Loucy (cell line): ENCODE measurements around the gene PGBD5.

Experiments used
- H2AFZ ChIP-seq: fragments of 200-600 bp; sonication (generic); 2 replicates; pipeline ENCODE4 v1.6.0; 2016; ENCODE audit warnings: antibody characterized with exemption, mild to moderate bottlenecking, low read length, moderate library complexity
- H3F3A ChIP-seq: fragments of 200-600 bp; 2 replicates; pipeline ENCODE4 v1.6.0; 2016; ENCODE audit warnings: antibody characterized with exemption, low read depth, mild to moderate bottlenecking
- H3K27me3 ChIP-seq: fragments of 200-600 bp; sonication (generic); 2 replicates; pipeline ENCODE4 v1.6.1; 2014; ENCODE audit warnings: low read length, mild to moderate bottlenecking; ENCODE audit not compliant: insufficient read depth, poor library complexity, severe bottlenecking
- H3K36me3 ChIP-seq: fragments of 200-600 bp; sonication (generic); 2 replicates; pipeline ENCODE4 v1.6.1; 2016; ENCODE audit warnings: low read length; ENCODE audit not compliant: insufficient read depth
- H3K4me1 ChIP-seq: fragments of 200-600 bp; sonication (generic); 2 replicates; pipeline ENCODE4 v1.5.1; 2014; ENCODE audit warnings: low read length, mild to moderate bottlenecking; ENCODE audit not compliant: insufficient read depth, poor library complexity, severe bottlenecking
- H3K4me2 ChIP-seq: fragments of 200-600 bp; sonication (generic); 2 replicates; pipeline ENCODE4 v1.6.0; 2014; ENCODE audit warnings: antibody characterized with exemption, low read length, low read depth, mild to moderate bottlenecking; ENCODE audit not compliant: poor library complexity, severe bottlenecking
- H3K4me3 ChIP-seq: fragments of 200-600 bp; sonication (generic); 2 replicates; pipeline ENCODE4 v1.5.1; 2014; ENCODE audit warnings: low read length, mild to moderate bottlenecking, mixed read lengths; ENCODE audit not compliant: poor library complexity, severe bottlenecking
- H3K79me2 ChIP-seq: fragments of 200-600 bp; sonication (generic); 2 replicates; pipeline ENCODE4 v1.6.1; 2014; ENCODE audit warnings: low read length; ENCODE audit not compliant: insufficient read depth
- H3K9ac ChIP-seq: fragments of 200-600 bp; sonication (generic); 2 replicates; pipeline ENCODE4 v1.6.0; 2014; ENCODE audit warnings: mild to moderate bottlenecking, low read depth, low read length, moderate library complexity; ENCODE audit not compliant: poor library complexity, severe bottlenecking
- H3K9me2 ChIP-seq: fragments of 200-600 bp; sonication (generic); replicated peaks from 2 replicates; pipeline ENCODE4 v1.6.1; 2016; ENCODE audit warnings: low read depth, low read length, mixed read lengths
- H3K9me3 ChIP-seq: fragments of 200-600 bp; sonication (generic); 2 replicates; pipeline ENCODE4 v1.6.1; 2014; ENCODE audit warnings: mild to moderate bottlenecking, antibody characterized with exemption, low read length, low read depth; ENCODE audit not compliant: insufficient read depth
- H4K20me1 ChIP-seq: fragments of 200-600 bp; sonication (generic); 2 replicates; pipeline ENCODE4 v1.6.0; 2014; ENCODE audit warnings: antibody characterized with exemption, low read length, mild to moderate bottlenecking; ENCODE audit not compliant: insufficient read depth, poor library complexity, severe bottlenecking
- CTCF ChIP-seq: fragments of 200-600 bp; sonication (generic); conservative IDR thresholded peaks from 2 replicates; pipeline ENCODE4 v1.5.1; 2014; ENCODE audit warnings: mild to moderate bottlenecking, antibody characterized with exemption, low read length
- EZH2phosphoT487 ChIP-seq: fragments of 200-600 bp; IDR thresholded peaks from 2 replicates; pipeline ENCODE4 v1.6.1; 2018; ENCODE audit warnings: antibody characterized with exemption, mild to moderate bottlenecking, moderate library complexity, borderline replicate concordance

Gene PGBD5

GRCh38 chr1:230425252-230426091, 660 bp downstream of the PGBD5 start:
- no peaks in the 10 kb centered on the region for H4K20me1 ChIP-seq
- no peaks in the 10 kb centered on the region for H3F3A ChIP-seq
- no peaks in the 10 kb centered on the region for H3K79me2 ChIP-seq
- H3K9ac ChIP-seq: no peak overlapping the region
- no peaks in the 10 kb centered on the region for H3K9me3 ChIP-seq
- H3K4me3 ChIP-seq: no peak overlapping the region
- H3K36me3 ChIP-seq: no peaks in the 10 kb centered on the region
- H3K27me3 ChIP-seq: no peaks in the 10 kb centered on the region
- TF ChIP-seq EZH2phosphoT487: no peak
- TF ChIP-seq CTCF: no peak
- no peak overlapping the region for H2AFZ ChIP-seq
- no peak overlapping the region for H3K4me2 ChIP-seq
- H3K4me1 ChIP-seq: no peaks in the 10 kb centered on the region
- no peaks in the 10 kb centered on the region for H3K9me2 ChIP-seq

- Histone ChIP-seq H2AFZ (no peak overlapping the region), H3K4me1 (no peaks in the 10 kb centered on the region), H3K9me2 (no peaks in the 10 kb centered on the region), H3K9me3 (no peaks in the 10 kb centered on the region), H3F3A (no peaks in the 10 kb centered on the region), H3K36me3 (no peaks in the 10 kb centered on the region), H3K79me2 (no peaks in the 10 kb centered on the region), H3K27me3 (no peaks in the 10 kb centered on the region), H3K4me2 (no peak overlapping the region), H3K9ac (no peak overlapping the region), H3K4me3 (no peak overlapping the region), H4K20me1 (no peaks in the 10 kb centered on the region)
- TF ChIP-seq CTCF (no peak), EZH2phosphoT487 (no peak)
Observed at GRCh38 chr1:230424391-230425251, 1.5 kb downstream of the PGBD5 start.

- Histone ChIP-seq H3F3A (no peaks in the 10 kb centered on the region), H3K4me3 (no peak overlapping the region), H3K4me1 (no peaks in the 10 kb centered on the region), H2AFZ (no peak overlapping the region), H3K9me2 (no peaks in the 10 kb centered on the region), H3K9me3 (no peaks in the 10 kb centered on the region), H4K20me1 (no peaks in the 10 kb centered on the region), H3K36me3 (no peaks in the 10 kb centered on the region), H3K4me2 (no peak overlapping the region), H3K9ac (no peak overlapping the region), H3K27me3 (no peaks in the 10 kb centered on the region), H3K79me2 (no peaks in the 10 kb centered on the region)
- TF ChIP-seq CTCF: no peak
- TF ChIP-seq EZH2phosphoT487: no peak
Observed at GRCh38 chr1:230423951-230424350, 2.2 kb downstream of the PGBD5 start.
